Transverse colon (tissue), 4 donors: ENCODE results near the gene AKAP6.

Experiments used
- CTCF ChIP-seq, 5 experiments: fragments of 200-600 bp in 3 of 5; fragments of 450-650 bp in 2 of 5; sonication (generic) in 3 of 5; IDR thresholded peaks; 1 replicate in 2 of 5; 2 replicates in 3 of 5; pipeline ENCODE4 v1.5.1; 2016 to 2017; ENCODE audit warnings: antibody characterized with exemption in 5 of 5, inconsistent platforms in 3 of 5, mild to moderate bottlenecking in 2 of 5, moderate library complexity in 1 of 5
- EP300 ChIP-seq: sonication (generic); formaldehyde crosslinking; IDR thresholded peaks from one replicate; pipeline ENCODE4 v1.6.1; 2017; ENCODE audit warnings: antibody characterized with exemption, low read depth
- POLR2A ChIP-seq: fragments of 450-650 bp; IDR thresholded peaks from one replicate; pipeline ENCODE4 v1.6.1; 2016; ENCODE audit warnings: antibody characterized with exemption, mild to moderate bottlenecking, moderate library complexity
- POLR2AphosphoS5 ChIP-seq, 3 donors: sonication (generic); formaldehyde crosslinking; IDR thresholded peaks; one replicate each; pipeline ENCODE4 v1.6.1; 2016; ENCODE audit warnings: antibody characterized with exemption in 3 of 3

- no peak for TF ChIP-seq CTCF (IDR thresholded peaks at IDR 0.05)
- no peak for TF ChIP-seq EP300
- no peak for TF ChIP-seq POLR2AphosphoS5 (IDR thresholded peaks at IDR 0.05)
- no peak for TF ChIP-seq POLR2A
Measured at GRCh38 chr14:32542507-32542906, 213.4 kb downstream of the AKAP6 start.
